ENCODE results near the gene KIAA1210.

GRCh38 chrX:119062750-119063374 lies 64.8 kb downstream of the KIAA1210 start:
- TF ChIP-seq EZH2 (IDR thresholded peaks at IDR 0.05; ENCODE audit: borderline replicate concordance, low read depth, low read length, poor library complexity, severe bottlenecking) (no peak), CTCF (conservative IDR thresholded peaks at IDR 0.05; ENCODE audit: low read depth, low read length) (no peak)

Measured in A673 (cell line).